Prostate gland (tissue), 2 donors: ENCODE measurements around the gene NUP50.

ENCODE experiments used
- POLR2AphosphoS5 ChIP-seq: sonication (generic); formaldehyde crosslinking; IDR thresholded peaks from one replicate; pipeline ENCODE4 v1.6.1; 2017; ENCODE audit warnings: antibody characterized with exemption
- TF ChIP-seq, protein P1 (sequence below), 4 experiments: fragments of 200-600 bp in 2 of 4; fragments of 450-650 bp in 2 of 4; sonication (generic) in 2 of 4; IDR thresholded peaks; 1 replicate in 3 of 4; 2 replicates in 1 of 4; pipeline ENCODE4 v1.5.1; 2016 to 2019; ENCODE audit warnings: antibody characterized with exemption in 4 of 4, mild to moderate bottlenecking in 2 of 4, moderate library complexity in 2 of 4

DNA sequence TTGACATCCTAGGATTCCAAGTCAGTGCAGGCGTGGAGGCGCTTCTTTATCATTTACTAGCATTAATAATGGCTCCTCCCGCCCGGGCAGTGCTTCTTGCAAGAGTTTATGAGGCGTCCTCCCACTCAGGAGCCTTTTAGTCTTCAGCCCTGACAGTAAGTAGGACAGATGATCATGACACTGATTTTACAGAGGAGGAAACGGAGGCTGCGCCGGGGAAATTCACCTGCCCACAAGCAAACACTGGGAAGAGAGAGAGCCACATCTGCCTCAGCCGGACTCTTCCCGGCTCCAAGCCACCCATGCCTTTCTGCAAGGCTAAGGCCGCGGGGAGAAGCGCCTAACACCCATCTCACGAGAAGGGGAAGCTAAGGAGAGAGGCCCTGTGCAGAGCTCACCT lies 41.1 kb downstream of the NUP50 start:
- no peak for TF ChIP-seq POLR2AphosphoS5
- TF ChIP-seq, protein P1, sequence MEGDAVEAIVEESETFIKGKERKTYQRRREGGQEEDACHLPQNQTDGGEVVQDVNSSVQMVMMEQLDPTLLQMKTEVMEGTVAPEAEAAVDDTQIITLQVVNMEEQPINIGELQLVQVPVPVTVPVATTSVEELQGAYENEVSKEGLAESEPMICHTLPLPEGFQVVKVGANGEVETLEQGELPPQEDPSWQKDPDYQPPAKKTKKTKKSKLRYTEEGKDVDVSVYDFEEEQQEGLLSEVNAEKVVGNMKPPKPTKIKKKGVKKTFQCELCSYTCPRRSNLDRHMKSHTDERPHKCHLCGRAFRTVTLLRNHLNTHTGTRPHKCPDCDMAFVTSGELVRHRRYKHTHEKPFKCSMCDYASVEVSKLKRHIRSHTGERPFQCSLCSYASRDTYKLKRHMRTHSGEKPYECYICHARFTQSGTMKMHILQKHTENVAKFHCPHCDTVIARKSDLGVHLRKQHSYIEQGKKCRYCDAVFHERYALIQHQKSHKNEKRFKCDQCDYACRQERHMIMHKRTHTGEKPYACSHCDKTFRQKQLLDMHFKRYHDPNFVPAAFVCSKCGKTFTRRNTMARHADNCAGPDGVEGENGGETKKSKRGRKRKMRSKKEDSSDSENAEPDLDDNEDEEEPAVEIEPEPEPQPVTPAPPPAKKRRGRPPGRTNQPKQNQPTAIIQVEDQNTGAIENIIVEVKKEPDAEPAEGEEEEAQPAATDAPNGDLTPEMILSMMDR (IDR thresholded peaks at IDR 0.05) = no peak
